NB4 (cell line): ENCODE data around the gene NACC2.

Experiments
- DNase-seq: peaks from one replicate; pipeline ENCODE4 v3.0.0; 2010; ENCODE audit warnings: low read depth
- H3K4me3 ChIP-seq: one replicate; pipeline ENCODE4 v1.5.1; 2011; ENCODE audit warnings: mild to moderate bottlenecking, low read depth, low read length, moderate library complexity
- MYC ChIP-seq: IDR thresholded peaks from 2 replicates; pipeline ENCODE4 v1.6.1; 2011; ENCODE audit warnings: low read depth, low read length
- POLR2A ChIP-seq: IDR thresholded peaks from 2 replicates; pipeline ENCODE4 v1.6.1; 2011; ENCODE audit warnings: mild to moderate bottlenecking; ENCODE audit not compliant: insufficient read length; ENCODE audit errors: extremely low read depth
- TF ChIP-seq, protein P1 (sequence below): IDR thresholded peaks from one replicate; pipeline ENCODE4 v1.5.1; 2012; ENCODE audit warnings: low read depth, low read length
- TF ChIP-seq, protein P2 (sequence below): IDR thresholded peaks from 2 replicates; pipeline ENCODE4 v1.6.1; 2011; ENCODE audit warnings: low read depth, low read length

NACC2 gene

DNA sequence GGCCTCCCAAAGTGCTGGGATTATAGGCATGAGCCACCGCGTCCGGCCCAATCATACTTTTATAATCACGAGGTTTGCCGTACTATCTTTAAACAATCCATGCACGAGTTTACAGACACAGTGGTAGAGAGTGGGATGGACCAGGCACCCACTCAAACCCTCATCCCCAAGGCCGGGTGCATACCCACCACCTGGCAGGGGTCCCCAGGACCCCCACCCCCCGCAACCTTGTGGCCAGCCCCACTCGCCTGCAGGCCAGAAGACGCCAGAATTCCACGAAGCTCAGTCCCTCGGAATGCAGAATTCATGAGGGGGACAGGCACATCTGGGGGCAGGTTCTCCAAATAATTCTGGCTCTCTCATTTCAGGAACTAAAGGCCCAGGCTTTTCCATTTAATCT lies 17.1 kb downstream of the NACC2 start:
- TF ChIP-seq, protein P1, sequence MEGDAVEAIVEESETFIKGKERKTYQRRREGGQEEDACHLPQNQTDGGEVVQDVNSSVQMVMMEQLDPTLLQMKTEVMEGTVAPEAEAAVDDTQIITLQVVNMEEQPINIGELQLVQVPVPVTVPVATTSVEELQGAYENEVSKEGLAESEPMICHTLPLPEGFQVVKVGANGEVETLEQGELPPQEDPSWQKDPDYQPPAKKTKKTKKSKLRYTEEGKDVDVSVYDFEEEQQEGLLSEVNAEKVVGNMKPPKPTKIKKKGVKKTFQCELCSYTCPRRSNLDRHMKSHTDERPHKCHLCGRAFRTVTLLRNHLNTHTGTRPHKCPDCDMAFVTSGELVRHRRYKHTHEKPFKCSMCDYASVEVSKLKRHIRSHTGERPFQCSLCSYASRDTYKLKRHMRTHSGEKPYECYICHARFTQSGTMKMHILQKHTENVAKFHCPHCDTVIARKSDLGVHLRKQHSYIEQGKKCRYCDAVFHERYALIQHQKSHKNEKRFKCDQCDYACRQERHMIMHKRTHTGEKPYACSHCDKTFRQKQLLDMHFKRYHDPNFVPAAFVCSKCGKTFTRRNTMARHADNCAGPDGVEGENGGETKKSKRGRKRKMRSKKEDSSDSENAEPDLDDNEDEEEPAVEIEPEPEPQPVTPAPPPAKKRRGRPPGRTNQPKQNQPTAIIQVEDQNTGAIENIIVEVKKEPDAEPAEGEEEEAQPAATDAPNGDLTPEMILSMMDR = no peak
- TF ChIP-seq MYC = no peak
- TF ChIP-seq, protein P2, sequence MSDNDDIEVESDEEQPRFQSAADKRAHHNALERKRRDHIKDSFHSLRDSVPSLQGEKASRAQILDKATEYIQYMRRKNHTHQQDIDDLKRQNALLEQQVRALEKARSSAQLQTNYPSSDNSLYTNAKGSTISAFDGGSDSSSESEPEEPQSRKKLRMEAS = no peak
- no peak for TF ChIP-seq POLR2A
- H3K4me3 ChIP-seq = no peak overlapping the region
- DNase-seq = no peak

DNA sequence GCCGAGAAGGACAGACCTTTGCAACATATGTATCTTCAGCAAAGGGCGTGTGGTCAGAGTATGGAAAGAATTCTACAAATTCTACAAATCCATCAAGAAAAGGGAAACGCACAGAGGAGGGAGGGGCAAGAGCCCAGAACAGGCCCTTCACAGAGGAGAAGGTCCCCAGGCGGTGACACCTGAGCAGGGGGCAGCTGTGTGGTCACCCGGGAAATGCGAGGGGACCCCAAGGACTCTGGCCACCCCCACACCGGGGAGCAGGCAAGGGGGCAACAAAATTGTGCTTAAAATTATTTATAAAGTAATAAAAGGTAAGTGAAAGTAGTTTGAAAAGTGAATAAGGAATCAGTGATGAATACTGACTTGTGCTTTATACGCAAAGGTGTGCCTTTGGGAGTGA lies 17.6 kb downstream of the NACC2 start:
- TF ChIP-seq, protein P1 = no peak
- no peak for TF ChIP-seq MYC
- TF ChIP-seq, protein P2 = no peak
- TF ChIP-seq POLR2A = no peak
- no peak for DNase-seq
- no peak overlapping the region for H3K4me3 ChIP-seq

GRCh38 chr9:136075881-136076678 lies 19.0 kb downstream of the NACC2 start:
- TF ChIP-seq, protein P1 = peak; percentile 1
- TF ChIP-seq POLR2A = no peak
- peak; percentile 60 for DNase-seq
- no peak overlapping the region for H3K4me3 ChIP-seq

- TF ChIP-seq, protein P1 = no peak
- TF ChIP-seq MYC = no peak
- TF ChIP-seq POLR2A = no peak
- TF ChIP-seq, protein P2 = no peak
- DNase-seq = no peak
- H3K4me3 ChIP-seq = no peak overlapping the region
These were observed 19.8 kb downstream of the NACC2 start for GRCh38 chr9:136075134-136075841.

- no peak for DNase-seq
- H3K4me3 ChIP-seq = no peak overlapping the region
- no peak for TF ChIP-seq MYC
- no peak for TF ChIP-seq POLR2A
- TF ChIP-seq, protein P2 = no peak
- TF ChIP-seq, protein P1 = no peak
These were observed 20.4 kb downstream of the NACC2 start for GRCh38 chr9:136074706-136075105.
